Measurements from ENCODE around the gene NRXN3.

The NRXN3 gene

DNA sequence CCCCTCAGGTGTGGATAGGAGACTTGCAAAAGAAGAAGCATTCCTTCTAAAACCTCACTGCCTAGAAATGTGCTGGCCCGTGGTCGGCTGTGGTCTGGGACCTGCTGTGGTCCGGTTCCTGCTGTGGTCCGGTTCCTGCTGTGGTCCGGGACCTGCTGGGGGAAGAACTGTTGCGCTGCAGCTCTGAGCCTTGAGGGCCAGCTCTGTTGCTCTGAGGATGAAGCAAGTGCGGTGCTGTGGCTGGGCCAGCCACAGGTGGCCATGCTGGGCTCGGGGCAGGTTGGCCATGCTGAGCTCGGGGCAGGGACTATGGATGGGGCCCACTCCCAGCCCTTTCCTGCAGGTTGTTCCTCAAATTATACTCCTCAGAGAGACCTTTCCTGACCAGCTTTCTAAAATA lies 5.2 kb downstream of the NRXN3 start:
- no peak for DNase-seq

DNA sequence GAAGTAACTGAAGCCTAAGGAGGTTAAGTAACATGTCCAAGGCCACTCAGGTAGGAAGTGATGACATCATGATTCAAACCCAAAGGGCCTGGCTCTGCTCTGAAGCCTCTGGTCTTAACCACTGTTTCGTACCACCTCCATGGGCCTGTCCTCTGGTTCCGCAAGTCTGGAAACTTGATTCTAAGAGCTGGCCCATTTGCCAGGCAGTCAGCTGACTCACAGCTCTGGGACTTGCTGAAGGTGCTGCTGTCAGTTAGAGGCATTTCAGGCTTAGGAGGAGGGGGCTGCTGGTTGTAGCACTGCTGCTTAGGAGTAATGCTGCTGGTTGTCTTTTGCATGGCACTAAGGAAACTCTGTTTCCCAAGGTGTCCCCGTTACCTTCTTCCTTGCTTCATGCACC lies 7.9 kb downstream of the NRXN3 start:
- DNase-seq, result no peak

DNA sequence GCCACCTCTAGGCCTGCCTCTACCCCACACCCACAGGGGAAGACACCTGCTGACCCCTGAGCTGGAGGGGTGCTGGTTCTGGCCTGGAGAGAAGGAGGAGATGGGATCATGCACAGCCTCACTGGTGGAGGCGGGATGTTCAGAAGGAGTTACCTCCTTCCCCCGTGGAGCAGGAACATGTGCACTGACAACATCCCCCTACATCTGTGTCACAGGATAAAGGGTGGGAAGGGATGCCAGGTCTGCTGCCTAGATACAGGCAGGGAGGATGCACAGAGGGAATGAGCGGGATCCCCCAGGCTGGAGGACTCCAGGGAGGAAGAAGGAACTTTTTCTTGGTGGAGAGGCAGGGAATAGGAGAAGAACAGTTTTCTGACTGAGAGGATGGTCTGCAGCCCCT lies 8.8 kb downstream of the NRXN3 start:
- DNase-seq, result no peak

DNA sequence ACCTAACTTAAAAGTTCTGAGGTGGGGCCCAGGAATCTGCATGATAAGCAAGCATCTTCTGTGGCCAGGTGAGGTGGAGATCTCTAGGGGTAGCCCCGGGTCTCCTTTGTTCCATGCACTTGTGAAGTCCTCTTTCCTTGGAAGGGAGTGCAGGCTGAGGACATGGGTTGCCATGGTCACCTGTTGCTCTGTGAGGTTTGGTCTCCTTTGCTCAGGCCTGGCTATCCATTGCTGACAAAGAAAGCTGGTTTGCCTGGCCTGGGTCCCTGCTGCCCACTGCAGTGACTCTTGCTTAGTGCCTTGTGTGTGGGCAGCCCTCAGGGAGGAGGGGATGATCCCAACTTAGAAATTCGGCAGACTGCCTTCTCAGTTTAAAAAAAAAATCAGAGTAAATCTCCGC lies 11.1 kb downstream of the NRXN3 start:
- no peak for DNase-seq

DNA sequence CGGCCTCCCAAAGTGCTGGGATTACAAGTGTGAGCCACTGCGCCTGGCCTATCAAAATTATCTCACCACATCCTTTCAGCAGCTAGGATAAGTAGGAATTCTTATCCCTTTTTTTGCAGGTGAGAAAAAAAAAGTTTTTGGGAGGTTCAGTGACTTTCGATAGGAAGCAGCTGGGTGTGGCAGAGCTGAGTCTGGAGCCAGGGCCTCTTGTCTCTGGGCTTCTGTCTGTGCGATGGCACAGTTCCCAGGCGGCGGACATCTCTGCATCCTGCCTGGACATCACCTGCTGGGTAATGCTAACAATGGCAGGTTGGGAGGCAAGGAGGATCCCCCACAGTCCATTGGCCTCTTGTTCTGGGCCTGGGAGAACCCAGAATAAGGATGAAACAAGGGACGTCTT lies 12.5 kb downstream of the NRXN3 start:
- DNase-seq, result no peak

DNA sequence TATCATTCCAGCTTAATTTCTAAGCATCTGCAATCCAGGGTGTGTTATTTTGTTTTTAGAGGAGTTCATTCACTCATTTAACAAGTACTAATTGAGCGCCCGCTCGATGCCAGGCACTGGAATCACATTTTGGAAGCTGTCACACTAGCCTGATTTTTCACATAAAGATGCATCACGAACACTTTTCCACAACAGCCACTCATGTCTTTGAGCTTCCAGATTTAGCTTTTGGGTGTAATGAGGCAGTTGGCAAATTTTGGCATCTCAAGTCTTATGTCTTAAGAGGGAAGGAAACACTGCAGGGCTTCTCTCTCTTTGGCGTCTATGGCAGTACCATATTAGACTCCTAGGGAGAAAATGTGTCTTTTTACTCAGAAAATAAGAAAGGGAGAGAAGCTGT lies 14.0 kb downstream of the NRXN3 start:
- DNase-seq, result no peak

DNA sequence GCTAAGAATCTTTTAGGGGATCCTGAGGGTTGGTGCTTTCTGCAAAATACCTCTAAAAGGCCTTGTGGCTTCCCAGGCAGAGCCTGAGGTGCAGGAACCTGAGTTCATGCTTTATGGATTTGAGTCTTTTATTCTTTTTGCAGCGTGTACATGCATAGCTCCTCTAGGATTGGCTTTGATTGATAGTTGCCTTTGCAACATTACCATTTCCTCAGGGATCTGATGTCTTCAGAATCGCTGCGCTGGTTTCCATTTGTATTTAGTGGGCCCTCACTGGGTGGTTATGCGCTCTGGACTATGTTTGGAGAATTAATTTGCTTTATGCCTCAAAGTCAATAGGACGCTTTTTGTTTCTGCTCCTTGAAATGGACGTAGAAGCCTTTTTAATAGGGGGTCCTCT lies 16.1 kb downstream of the NRXN3 start:
- DNase-seq, result no peak

DNA sequence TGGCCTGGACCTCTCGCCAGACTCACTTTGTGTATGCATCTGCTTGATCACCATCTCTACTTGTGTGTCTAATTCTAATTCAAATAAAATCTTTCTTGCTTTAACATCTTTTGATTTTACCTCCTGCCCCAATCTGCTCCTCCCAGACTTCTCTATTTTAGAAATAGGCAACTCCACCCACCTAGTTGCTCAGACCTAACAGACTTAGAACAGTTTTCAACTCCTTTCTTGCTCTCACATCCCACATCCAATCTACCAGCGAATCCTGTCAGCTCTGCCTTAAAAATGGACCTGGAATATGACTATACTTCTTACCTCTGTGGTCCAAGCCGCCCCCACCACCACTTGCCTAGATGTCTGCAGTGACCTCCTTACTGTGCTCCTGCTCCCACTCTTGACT lies 18.7 kb downstream of the NRXN3 start:
- no peak for DNase-seq

DNA sequence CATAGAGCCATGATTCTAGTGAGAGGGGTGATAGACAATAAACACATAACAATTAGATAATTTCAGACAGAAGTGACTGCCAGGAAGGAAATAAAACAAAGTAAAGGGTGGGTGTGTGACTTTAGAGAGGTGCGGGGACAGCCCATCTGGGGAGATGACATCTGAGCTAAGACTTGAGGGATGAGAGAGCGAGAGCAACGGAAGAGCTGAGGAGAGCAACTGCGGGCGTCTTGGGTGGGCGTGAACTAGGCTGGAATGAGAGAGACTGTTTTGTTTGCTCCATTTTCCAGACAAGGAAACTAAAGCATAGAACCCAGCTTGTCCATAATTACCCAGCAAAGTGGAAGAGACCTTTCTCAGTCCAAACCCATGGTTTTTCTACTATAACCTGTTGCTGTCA lies 25.3 kb downstream of the NRXN3 start:
- DNase-seq, result no peak

DNA sequence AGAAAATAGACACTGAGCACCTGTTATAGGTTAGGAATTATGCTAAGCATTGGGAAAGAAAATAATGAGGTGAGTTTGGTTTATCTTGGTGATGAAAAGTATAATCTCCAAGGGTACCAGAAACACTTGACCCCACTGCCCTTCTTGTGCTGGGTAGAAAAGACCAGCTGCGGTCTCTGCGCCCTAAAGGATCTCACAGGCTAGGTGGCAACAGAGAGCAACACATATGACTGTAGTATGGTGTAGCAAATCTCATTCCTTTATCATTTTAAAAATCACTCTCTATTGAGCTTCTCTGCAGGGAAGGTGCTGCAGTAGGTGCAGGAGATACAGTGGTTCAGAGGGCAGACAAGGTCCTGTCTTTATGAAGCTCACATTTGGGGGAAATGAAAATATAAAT lies 26.1 kb downstream of the NRXN3 start:
- no peak for DNase-seq

DNA sequence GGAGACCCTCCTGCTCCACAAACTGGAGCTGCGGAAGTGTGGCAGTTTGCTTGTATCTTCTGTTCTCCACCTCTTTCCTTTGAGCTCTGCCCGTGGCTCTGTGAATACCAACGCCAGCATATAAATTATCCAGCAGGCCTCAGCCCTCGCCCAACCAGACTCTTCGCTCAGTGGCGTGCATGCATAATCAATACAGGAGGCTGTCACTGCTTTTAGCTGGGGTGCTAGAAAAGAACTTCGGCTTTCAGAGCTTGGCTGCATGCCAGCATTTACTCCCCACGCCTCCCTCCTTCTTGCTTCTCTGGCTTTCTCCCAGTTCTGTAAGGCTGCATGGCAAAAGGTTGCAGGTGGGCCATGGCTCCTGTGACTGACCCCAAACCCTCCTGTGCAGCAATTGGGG lies 26.9 kb downstream of the NRXN3 start:
- no peak for DNase-seq

DNA sequence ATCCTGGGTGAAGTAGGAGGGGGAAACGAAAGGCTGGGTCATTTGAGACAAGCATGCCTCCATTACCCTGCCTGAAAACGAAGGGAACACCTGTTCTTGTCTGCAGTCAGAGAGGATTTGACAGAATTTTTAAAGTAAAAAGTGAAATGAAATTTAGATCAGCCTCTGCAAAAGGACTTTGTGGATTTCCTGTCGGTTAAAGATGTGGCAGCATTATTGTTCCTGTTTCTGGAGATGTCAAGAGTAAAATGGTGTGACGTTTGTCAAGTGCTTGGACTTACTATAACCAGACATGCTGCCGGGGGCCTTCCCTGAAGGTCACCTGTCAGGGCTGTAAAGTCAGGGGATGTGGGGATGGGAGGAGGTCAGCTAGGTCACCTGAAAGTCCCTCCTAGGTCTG lies 32.0 kb downstream of the NRXN3 start:
- DNase-seq, result no peak

DNA sequence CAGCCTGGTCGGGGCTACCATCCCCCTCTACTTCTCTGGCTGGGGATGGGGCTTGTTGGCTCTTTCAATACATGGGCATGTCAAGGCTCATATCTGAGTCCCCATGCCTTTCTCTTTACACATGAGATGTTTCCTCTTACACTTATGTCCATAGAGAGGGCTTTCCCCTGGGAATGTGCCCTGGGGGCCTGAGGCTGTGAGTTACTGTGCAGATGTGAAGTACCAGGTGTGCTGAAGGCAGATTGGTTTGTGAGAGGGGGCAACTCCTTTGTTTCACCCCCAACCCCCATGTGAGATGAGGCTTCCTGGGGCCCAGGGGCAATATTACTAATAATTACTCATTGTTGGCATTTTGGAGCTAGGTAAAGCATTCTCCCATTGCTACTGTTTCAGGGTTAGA lies 32.8 kb downstream of the NRXN3 start:
- no peak for DNase-seq

DNA sequence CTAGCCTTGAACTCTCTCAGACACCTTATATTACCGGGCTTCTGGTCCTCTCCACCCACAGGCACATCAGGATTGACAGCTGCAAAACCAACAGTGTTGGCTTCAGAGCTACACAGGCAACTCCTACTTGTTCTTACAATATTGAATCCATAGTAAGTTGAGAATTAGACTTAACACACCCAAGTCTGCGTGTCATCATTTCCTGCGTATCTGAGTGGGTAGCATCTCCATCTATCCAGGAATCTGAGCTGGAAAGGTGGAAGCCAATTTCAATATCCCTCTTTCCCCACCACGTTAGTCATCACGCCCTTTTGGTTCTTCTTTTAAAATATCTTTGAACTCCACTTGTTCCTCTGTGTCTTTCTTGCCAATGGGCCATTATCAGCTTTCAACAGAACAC lies 37.2 kb downstream of the NRXN3 start:
- DNase-seq, result no peak

DNA sequence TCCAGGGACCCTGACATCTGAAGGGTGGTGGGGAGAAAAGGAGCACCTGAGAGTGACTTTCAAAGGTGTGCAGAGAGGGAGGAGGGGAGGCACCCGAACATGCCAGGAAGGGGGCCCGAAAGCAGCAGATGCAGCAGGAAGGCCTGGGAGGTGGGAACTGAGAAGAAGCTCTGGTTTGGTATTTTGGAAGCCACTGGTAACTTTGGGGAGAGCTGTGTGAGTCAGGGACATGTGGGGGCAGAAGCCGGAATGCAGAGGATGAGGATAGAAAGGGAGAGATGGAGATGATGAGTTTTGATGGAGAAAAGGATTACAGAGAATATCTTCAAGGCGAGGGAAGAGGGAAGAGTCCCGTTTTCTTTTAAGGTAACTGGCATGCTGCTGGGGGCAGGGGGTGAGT lies 50.1 kb downstream of the NRXN3 start:
- no peak for DNase-seq

DNA sequence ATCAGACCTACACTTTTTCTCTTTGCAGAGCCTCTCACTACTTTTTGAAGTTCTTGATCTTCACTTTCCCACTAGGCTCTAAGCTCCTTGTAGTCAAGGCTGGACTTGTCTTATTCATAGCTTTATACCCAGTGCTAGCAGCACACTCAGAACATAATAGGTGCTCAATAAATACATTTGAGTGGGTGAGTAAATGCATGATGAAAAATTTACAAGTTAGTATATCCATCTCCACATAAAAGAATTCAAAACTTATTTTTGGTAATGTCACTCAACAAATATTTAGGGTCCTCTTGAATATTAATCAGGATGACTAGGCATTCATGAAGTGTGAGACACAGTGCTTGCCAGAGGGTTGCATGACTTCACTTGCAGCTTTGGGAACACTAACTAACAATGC lies 52.6 kb downstream of the NRXN3 start:
- DNase-seq, result no peak

DNA sequence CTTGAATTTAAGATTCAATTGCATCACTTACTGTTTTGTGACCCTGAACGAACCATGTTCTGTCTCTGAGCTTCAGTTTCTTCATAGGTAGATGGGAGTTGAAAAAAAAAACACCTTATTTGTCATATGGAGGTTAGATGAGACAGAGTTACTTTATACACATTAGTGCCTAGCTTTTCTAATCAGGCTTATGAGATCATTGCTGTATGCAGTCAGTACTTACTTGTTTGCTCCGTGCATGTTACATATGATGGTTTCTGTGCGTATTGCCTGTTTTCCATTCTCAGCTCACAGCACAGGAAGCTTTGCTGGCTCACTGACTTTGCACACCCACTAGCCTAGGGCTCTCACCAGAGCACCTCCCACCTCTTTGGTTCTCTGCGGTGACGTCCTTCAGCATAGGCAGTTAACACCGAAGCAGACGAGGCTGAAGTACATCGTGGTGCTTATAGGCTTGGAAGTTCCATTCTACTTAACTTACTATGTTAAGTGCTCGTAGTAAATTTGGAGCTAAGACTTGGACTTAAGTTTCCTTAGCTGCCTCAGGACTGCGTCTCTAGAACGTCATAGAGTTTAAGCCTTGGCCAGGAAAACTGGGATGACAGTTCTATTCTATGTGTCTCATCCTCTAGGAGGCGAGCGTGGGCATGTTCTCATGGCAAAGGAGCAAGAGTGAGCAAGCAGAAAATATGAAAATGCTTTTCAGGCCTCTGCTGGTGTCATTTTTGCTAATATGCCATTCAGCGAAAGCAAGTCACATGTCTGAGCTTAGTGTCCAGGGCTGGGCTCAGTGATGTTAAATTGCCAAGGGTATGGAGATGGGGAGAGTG lies 57.3 kb downstream of the NRXN3 start:
- DNase-seq, result no peak

DNA sequence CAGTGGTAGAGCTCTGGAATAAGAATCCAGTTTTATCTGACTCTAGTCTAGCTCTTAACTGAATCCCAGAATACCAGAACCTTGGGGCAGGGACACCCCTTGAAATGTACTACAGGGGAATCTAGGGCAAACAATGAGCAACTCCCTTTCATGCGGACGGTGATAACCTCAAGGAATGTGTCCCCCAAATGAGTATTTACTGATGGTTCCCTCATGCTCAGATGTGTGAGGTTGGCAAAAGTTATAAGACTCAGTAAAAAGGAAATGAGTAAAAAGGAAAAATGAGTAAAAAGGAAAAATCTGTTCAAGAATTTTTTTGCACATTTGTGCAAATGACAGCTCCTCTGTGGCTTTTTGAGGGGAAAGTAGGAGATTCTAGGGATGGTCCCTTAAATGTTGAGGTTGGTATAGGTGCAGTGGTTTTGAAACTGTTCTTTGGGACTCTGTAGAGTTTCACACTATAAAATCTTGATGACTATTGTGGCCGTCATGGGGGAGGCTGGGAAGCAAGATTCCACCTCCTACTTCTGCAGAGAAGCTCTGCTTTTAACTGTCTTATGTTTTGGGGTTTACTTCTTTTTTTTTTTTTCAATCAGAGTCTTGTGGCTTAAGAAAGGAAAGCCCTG lies 58.6 kb downstream of the NRXN3 start:
- DNase-seq, result no peak

DNA sequence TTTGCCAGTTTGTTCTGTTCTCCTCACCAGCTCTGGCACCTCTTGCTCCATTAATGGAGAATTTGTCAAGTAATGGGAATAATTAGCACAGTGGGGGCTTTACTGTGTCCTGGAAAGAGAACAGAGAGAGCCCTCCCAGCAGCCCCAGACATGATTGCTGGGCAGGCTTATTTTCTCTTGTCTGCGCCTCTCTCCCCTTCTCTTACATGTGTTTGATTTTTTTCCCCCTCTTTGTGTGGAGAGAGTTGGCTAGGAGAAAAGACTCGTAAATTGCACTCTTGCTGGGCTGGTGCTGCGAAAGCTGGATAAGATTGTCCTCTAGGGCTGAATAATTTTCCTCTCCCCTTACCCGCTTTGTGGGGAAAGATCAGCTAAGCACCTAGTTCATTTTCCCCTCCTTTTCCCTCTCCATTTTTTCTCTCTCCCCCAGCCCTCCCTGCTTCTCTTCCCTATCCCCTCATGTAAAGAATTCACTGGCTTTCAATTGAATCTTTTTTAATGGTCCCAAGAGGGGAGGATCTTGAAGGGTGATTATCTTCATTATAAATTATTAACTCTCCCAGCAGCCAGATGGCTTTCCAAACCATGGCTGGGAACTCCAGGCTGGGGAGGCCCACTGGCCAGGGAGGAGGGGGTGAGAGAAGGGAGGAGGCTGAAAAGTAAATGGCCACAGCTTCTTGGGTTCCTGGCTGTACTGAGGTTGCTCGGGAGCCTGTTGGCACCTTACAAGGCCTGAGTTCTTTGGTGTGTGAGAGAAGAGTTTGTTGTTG lies 62.2 kb downstream of the NRXN3 start:
- no peak for DNase-seq

DNA sequence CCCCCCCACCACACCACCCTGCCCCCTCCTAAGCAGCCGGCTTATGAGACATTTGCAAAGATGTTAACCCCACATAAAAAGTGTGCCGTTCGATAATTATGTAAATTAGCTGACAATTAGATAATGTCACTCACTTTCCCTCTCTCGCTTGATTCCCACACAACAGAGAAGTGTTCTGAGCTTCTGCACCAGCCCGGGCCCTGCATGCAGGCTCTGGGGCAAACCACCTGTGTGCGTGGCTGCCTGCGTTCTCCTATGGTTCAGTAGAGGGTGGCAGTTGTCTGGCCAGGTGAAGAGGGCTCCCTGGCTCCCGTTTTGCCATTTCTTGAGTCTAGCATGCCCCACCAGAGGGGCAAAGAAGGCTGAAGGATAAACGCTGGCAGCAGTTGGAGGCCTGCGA lies 68.0 kb downstream of the NRXN3 start:
- no peak for DNase-seq

DNA sequence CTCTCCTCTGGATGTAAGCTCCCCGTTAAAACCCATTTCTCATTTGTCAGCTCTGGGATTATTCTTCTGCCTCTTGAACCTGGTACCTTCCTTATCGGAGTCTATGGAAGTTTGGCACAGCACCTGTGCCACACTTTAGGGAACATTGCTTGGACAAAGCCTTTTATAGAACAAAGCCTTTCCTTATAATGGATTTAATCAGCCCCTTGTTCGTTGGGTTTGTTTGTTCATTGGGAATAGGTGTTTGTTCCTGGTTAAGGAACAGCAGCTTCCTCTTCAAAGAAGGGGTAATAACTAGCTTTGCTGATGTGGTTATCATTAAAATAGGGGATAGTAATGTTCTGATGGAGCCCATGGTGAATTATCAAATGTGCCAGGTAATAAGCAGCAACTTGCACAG lies 70.4 kb downstream of the NRXN3 start:
- no peak for DNase-seq

DNA sequence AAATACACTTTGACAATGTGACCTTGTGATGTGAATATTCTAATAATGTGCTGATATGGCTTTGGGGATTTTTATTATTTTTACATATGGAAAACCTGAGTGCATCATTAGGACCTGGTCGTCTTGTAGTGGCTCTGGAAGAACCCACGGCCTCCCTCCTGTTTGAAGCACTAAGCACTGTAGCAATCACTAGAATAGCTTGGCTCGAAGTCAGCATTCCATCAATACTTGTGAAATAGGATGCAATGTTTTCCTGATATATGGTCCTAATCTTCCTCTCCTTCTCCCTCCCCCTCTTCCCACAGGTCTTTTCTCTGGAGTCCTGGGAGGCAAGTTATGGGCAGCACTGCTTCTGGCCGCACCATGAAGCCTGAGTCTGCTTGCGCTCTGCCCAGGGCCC lies 71.9 kb downstream of the NRXN3 start:
- no peak for DNase-seq

DNA sequence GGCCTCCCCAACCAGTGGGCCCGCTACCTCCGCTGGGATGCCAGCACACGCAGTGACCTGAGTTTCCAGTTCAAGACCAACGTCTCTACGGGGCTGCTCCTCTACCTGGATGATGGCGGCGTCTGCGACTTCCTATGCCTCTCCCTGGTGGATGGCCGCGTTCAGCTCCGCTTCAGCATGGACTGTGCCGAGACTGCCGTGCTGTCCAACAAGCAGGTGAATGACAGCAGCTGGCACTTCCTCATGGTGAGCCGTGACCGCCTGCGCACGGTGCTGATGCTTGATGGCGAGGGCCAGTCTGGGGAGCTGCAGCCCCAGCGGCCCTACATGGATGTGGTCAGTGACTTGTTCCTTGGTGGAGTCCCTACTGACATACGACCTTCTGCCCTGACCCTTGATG lies 73.0 kb downstream of the NRXN3 start:
- DNase-seq, result no peak

DNA sequence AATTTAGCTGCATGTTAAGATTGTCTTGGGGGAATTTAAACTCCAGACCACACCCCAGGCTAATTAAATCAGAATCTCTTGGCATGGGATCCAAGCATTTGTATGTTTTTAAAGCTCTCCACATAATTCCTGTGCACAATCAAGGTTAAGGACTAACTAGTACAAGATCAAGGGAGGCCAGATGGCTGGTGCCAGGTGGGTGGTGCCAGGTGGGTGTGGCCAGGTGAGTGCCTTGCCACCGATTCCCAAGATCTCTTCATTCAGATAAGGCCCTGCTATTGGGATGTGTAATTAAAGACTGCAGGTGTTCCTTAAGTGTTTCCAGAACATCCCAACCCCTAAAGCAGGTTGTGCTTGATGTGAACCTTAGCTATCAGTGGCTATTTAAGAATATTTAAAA lies 75.1 kb downstream of the NRXN3 start:
- no peak for DNase-seq
